Measurements from ENCODE around the gene CTSW. TPM values are rescaled to one million over a fixed set of nuclear protein-coding genes. Genes with fewer than 3 reads are reported as not detected.

Gene CTSW
- total RNA-seq, 2 experiments from 2014 or later: 20.6 to 21.6 TPM

GRCh38 chr11:65864706-65865471 is 14.7 kb upstream of the CTSW start:
- Mint-ChIP-seq H3K4me3 (peak overlapping the region; percentile 65), H3K27ac (no peak overlapping the region), H3K27me3 (no peaks in the 10 kb centered on the region), H3K4me1 (ENCODE audit: low read depth) (peaks cover 18% of the 10 kb centered on the region), H3K9me3 (no peaks in the 10 kb centered on the region), H3K36me3 (ENCODE audit: low read depth) (peaks cover 69% of the 10 kb centered on the region)
- intact Hi-C loops (cut with DNase I, micrococcal nuclease): no loop called here
- ChIA-PET CTCF (no interaction called here), POLR2A (no interaction called here)
- Histone ChIP-seq H3K4me3 (ENCODE audit: low read length) (no peak overlapping the region), H3K36me3 (ENCODE audit: insufficient read depth, low read length) (peaks cover 67% of the 10 kb centered on the region), H3K27ac (ENCODE audit: low read depth in 1 of 2, low read length in 2 of 2) (no peak overlapping the region), H3K9me3 (ENCODE audit: control insufficient read depth in 1 of 2, insufficient read depth in 1 of 2, low read length in 2 of 2) (no peaks in the 10 kb centered on the region), H3K27me3 (ENCODE audit: control insufficient read depth in 1 of 2, insufficient read depth in 2 of 2, low read length in 2 of 2) (no peaks in the 10 kb centered on the region), H3K4me1 (ENCODE audit: insufficient read depth, low read length) (peaks cover 41% of the 10 kb centered on the region)
- no peak for ATAC-seq (ENCODE audit: poor library complexity)
- no peak for TF ChIP-seq CTCF (IDR thresholded peaks at IDR 0.05)
- peak in 1 of 14 experiments; percentile 16 for DNase-seq

- Histone ChIP-seq H3K4me1 (ENCODE audit: insufficient read depth, low read length) (peaks cover 42% of the 10 kb centered on the region), H3K36me3 (ENCODE audit: insufficient read depth, low read length) (peaks cover 67% of the 10 kb centered on the region), H3K27me3 (ENCODE audit: control insufficient read depth in 1 of 2, insufficient read depth in 2 of 2, low read length in 2 of 2) (no peaks in the 10 kb centered on the region), H3K27ac (ENCODE audit: low read depth in 1 of 2, low read length in 2 of 2) (no peak overlapping the region), H3K9me3 (ENCODE audit: control insufficient read depth in 1 of 2, insufficient read depth in 1 of 2, low read length in 2 of 2) (no peaks in the 10 kb centered on the region), H3K4me3 (ENCODE audit: low read length) (no peak overlapping the region)
- no peak for ATAC-seq (ENCODE audit: poor library complexity)
- Mint-ChIP-seq H3K4me3 (no peak overlapping the region), H3K9me3 (no peaks in the 10 kb centered on the region), H3K27me3 (no peaks in the 10 kb centered on the region), H3K4me1 (ENCODE audit: low read depth) (peaks cover 17% of the 10 kb centered on the region), H3K36me3 (ENCODE audit: low read depth) (peaks cover 63% of the 10 kb centered on the region), H3K27ac (no peak overlapping the region)
- CTCF ChIA-PET: interaction anchor here (0.9 kb wide), 1 partner anchor 23 kb away, joined by 3 read pairs; the partner anchor contains the start of gene FIBP
- no peak for TF ChIP-seq CTCF (IDR thresholded peaks at IDR 0.05)
- intact Hi-C loops (cut with DNase I, micrococcal nuclease): no loop called here
- POLR2A ChIA-PET: interaction anchor here (1.1 kb wide), 1 partner anchor 7 kb away, joined by 3 read pairs; the partner anchor contains the start of gene CFL1
- DNase-seq: peak in 1 of 14 experiments; percentile 17
Observed at GRCh38 chr11:65865550-65866172, 14.0 kb upstream of the CTSW start.

GRCh38 chr11:65866509-65867283 is 12.9 kb upstream of the CTSW start:
- TF ChIP-seq CTCF (IDR thresholded peaks at IDR 0.05): no peak
- peaks cover 53% of the 10 kb centered on the region for H3K36me3 Mint-ChIP-seq (ENCODE audit: low read depth)
- no peaks in the 10 kb centered on the region for H3K27me3 Mint-ChIP-seq
- Histone ChIP-seq H3K27me3 (ENCODE audit: control insufficient read depth in 1 of 2, insufficient read depth in 2 of 2, low read length in 2 of 2) (no peaks in the 10 kb centered on the region), H3K9me3 (ENCODE audit: control insufficient read depth in 1 of 2, insufficient read depth in 1 of 2, low read length in 2 of 2) (no peaks in the 10 kb centered on the region), H3K27ac (ENCODE audit: low read depth in 1 of 2, low read length in 2 of 2) (no peak overlapping the region), H3K4me3 (ENCODE audit: low read length) (no peak overlapping the region), H3K4me1 (ENCODE audit: insufficient read depth, low read length) (peaks cover 42% of the 10 kb centered on the region), H3K36me3 (ENCODE audit: insufficient read depth, low read length) (peaks cover 64% of the 10 kb centered on the region)
- ATAC-seq (ENCODE audit: poor library complexity) (no peak), DNase-seq (no peak)
- H3K4me1 Mint-ChIP-seq (ENCODE audit: low read depth): peaks cover 13% of the 10 kb centered on the region
- no peak overlapping the region for H3K27ac Mint-ChIP-seq
- ChIA-PET POLR2A (interaction anchor here (1.1 to 1.3 kb wide), 2 partner anchors 8 to 23 kb away, joined by 3 to 6 read pairs; partner anchors contain the start of gene CFL1), CTCF (interaction anchor here (0.9 kb wide), 1 partner anchor 22 kb away, joined by 3 read pairs; the partner anchor contains the start of gene FIBP)
- H3K4me3 Mint-ChIP-seq: peak overlapping the region; percentile 25
- intact Hi-C loops (cut with DNase I, micrococcal nuclease): no loop called here
- H3K9me3 Mint-ChIP-seq: no peaks in the 10 kb centered on the region

All from CD4-positive, alpha-beta T cell (primary cell).